Liver (tissue), 3 donors: ENCODE data around the gene DSG3.

Experiments used
- CTCF ChIP-seq: fragments of 150-350 bp; IDR thresholded peaks from 2 replicates; pipeline ENCODE4 v1.5.1; 2017; ENCODE audit warnings: improper control_type of control experiment, low read depth, low read length; ENCODE audit not compliant: missing input control
- FOXA1 ChIP-seq: IDR thresholded peaks from 2 replicates; pipeline ENCODE4 v1.6.1; 2016; ENCODE audit warnings: antibody characterized with exemption
- GABPA ChIP-seq, 2 donors: IDR thresholded peaks in 1 of 2; conservative IDR thresholded peaks in 1 of 2; 2 replicates each; pipeline ENCODE4 v1.6.1; 2016; ENCODE audit warnings: antibody characterized with exemption in 2 of 2, mild to moderate bottlenecking in 1 of 2, moderate library complexity in 1 of 2
- HNF4G ChIP-seq: IDR thresholded peaks from 2 replicates; pipeline ENCODE4 v1.6.1; 2016; ENCODE audit warnings: antibody characterized with exemption
- JUND ChIP-seq, 2 donors: IDR thresholded peaks; 2 replicates each; pipeline ENCODE4 v1.6.1; 2016; ENCODE audit warnings: antibody characterized with exemption in 2 of 2
- MAX ChIP-seq: IDR thresholded peaks from 2 replicates; pipeline ENCODE4 v1.6.1; 2016; ENCODE audit warnings: antibody characterized with exemption
- RAD21 ChIP-seq, 2 donors: IDR thresholded peaks; 2 replicates each; pipeline ENCODE4 v1.6.1; 2016; ENCODE audit warnings: antibody characterized with exemption in 2 of 2, mild to moderate bottlenecking in 2 of 2
- REST ChIP-seq: IDR thresholded peaks from 2 replicates; pipeline ENCODE4 v1.6.1; 2016; ENCODE audit warnings: antibody characterized with exemption, mild to moderate bottlenecking
- RXRA ChIP-seq, 2 donors: IDR thresholded peaks; 2 replicates each; pipeline ENCODE4 v1.6.1; 2017 to 2018; ENCODE audit warnings: antibody characterized with exemption in 2 of 2, mild to moderate bottlenecking in 1 of 2
- SP1 ChIP-seq: IDR thresholded peaks from 2 replicates; pipeline ENCODE4 v1.6.1; 2018; ENCODE audit warnings: antibody characterized with exemption, mild to moderate bottlenecking
- TAF1 ChIP-seq: conservative IDR thresholded peaks from 2 replicates; pipeline ENCODE4 v1.6.1; 2016; ENCODE audit warnings: antibody characterized with exemption, mild to moderate bottlenecking
- YY1 ChIP-seq: IDR thresholded peaks from 2 replicates; pipeline ENCODE4 v1.6.1; 2016; ENCODE audit warnings: antibody characterized with exemption, mild to moderate bottlenecking
- TF ChIP-seq, protein P1 (sequence below): IDR thresholded peaks from 2 replicates; pipeline ENCODE4 v1.6.1; 2016; ENCODE audit warnings: antibody characterized with exemption
- donor health status: healthy.
- donor health status: healthy.

- TF ChIP-seq CTCF (no peak), MAX (no peak), GABPA (IDR thresholded peaks at IDR 0.05 in 1 of 2, conservative IDR thresholded peaks at IDR 0.05 in 1 of 2) (no peak), JUND (IDR thresholded peaks at IDR 0.05) (no peak), REST (no peak), RAD21 (IDR thresholded peaks at IDR 0.05) (no peak), SP1 (no peak), RXRA (IDR thresholded peaks at IDR 0.05) (no peak), YY1 (no peak), TAF1 (no peak), FOXA1 (no peak), HNF4G (no peak)
- TF ChIP-seq, protein P1, sequence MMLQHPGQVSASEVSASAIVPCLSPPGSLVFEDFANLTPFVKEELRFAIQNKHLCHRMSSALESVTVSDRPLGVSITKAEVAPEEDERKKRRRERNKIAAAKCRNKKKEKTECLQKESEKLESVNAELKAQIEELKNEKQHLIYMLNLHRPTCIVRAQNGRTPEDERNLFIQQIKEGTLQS: no peak
Measured at GRCh38 chr18:31450409-31450808, 2.9 kb downstream of the DSG3 start.
